BLaER1 treated with 17β-estradiol and CSF1 and Interleukin-3, amounts not matched to agents 10 nM and 100 nM (cell line): ENCODE measurements around the gene NAA60.

ENCODE experiments used
- H3K27ac ChIP-seq, 11 experiments: shearing (Covaris generic); formaldehyde crosslinking; 2 replicates each; pipeline ENCODE4 v1.8.1; 2022
- H3K27me3 ChIP-seq, 11 experiments: shearing (Covaris generic); formaldehyde crosslinking; 2 replicates each; pipeline ENCODE4 v1.8.1; 2022
- H3K36me3 ChIP-seq, 11 experiments: shearing (Covaris generic); formaldehyde crosslinking; 2 replicates each; pipeline ENCODE4 v1.8.1; 2022
- H3K4me1 ChIP-seq, 10 experiments: shearing (Covaris generic); formaldehyde crosslinking; 2 replicates each; pipeline ENCODE4 v1.8.1; 2022
- H3K4me2 ChIP-seq, 11 experiments: shearing (Covaris generic); formaldehyde crosslinking; 2 replicates each; pipeline ENCODE4 v1.8.1; 2022
- H3K4me3 ChIP-seq, 10 experiments: shearing (Covaris generic); formaldehyde crosslinking; 2 replicates each; pipeline ENCODE4 v1.8.1; 2022
- H3K9ac ChIP-seq, 11 experiments: shearing (Covaris generic); formaldehyde crosslinking; 2 replicates each; pipeline ENCODE4 v1.8.1; 2022
- H3K9me3 ChIP-seq, 11 experiments: shearing (Covaris generic); formaldehyde crosslinking; replicated peaks in 1 of 11; 2 replicates each; pipeline ENCODE4 v1.8.1; 2022
- H4K20me1 ChIP-seq, 11 experiments: shearing (Covaris generic); formaldehyde crosslinking; 2 replicates each; pipeline ENCODE4 v1.8.1; 2022
- Cebpa-rat ChIP-seq, 11 experiments: shearing (Covaris generic); IDR thresholded peaks; 2 replicates each; pipeline ENCODE4 v1.8.1; 2022

Gene NAA60

GRCh38 chr16:3459401-3460090 lies 16.1 kb downstream of the NAA60 start:
- peaks cover 4 to 36% (median 25%) of the 10 kb centered on the region in 11 experiments; a peak in 21 of 22 replicates for H3K36me3 ChIP-seq
- peaks cover 0 to 17% (median 10%) of the 10 kb centered on the region in 11 experiments; a peak in 9 of 22 replicates for H3K9me3 ChIP-seq
- H3K27me3 ChIP-seq: no peaks in the 10 kb centered on the region
- H3K27ac ChIP-seq: peak overlapping the region in 10 of 11 experiments; percentile 95 to 100 (median 98); a peak in 13 of 22 replicates
- H4K20me1 ChIP-seq: peaks cover 32 to 64% (median 59%) of the 10 kb centered on the region in 11 experiments
- H3K4me2 ChIP-seq: peak overlapping the region; percentile 90 to 98 (median 95)
- H3K9ac ChIP-seq: peak overlapping the region; percentile 90 to 100 (median 97)
- no peak for TF ChIP-seq Cebpa-rat (IDR thresholded peaks at IDR 0.05)
- H3K4me1 ChIP-seq: peaks cover 53 to 74% (median 58%) of the 10 kb centered on the region in 10 experiments
- peak overlapping the region; percentile 73 to 98 (median 92); a peak in 19 of 20 replicates for H3K4me3 ChIP-seq

- H3K27ac ChIP-seq: no peak overlapping the region
- H3K4me1 ChIP-seq: peaks cover 54 to 77% (median 62%) of the 10 kb centered on the region in 10 experiments
- H4K20me1 ChIP-seq: peaks cover 38 to 69% (median 64%) of the 10 kb centered on the region in 11 experiments
- peak overlapping the region in 3 of 10 experiments; percentile 75 to 85 (median 76); a peak in 3 of 20 replicates for H3K4me3 ChIP-seq
- peak overlapping the region in 10 of 11 experiments; percentile 0 to 100 (median 97); a peak in 6 of 22 replicates for H3K9ac ChIP-seq
- H3K4me2 ChIP-seq: peak overlapping the region; percentile 90 to 98 (median 95)
- peaks cover 0 to 23% (median 10%) of the 10 kb centered on the region in 11 experiments; a peak in 10 of 22 replicates for H3K9me3 ChIP-seq
- H3K36me3 ChIP-seq: peaks cover 5 to 42% (median 29%) of the 10 kb centered on the region in 11 experiments; a peak in 21 of 22 replicates
- H3K27me3 ChIP-seq: no peaks in the 10 kb centered on the region
- no peak for TF ChIP-seq Cebpa-rat (IDR thresholded peaks at IDR 0.05)
These were observed 16.6 kb downstream of the NAA60 start for GRCh38 chr16:3460121-3460520.

- Histone ChIP-seq H3K4me3 (no peak overlapping the region), H3K36me3 (peaks cover 9 to 47% (median 33%) of the 10 kb centered on the region in 11 experiments), H3K9me3 (peaks cover 0 to 27% (median 10%) of the 10 kb centered on the region in 11 experiments; a peak in 10 of 22 replicates), H3K9ac (peak overlapping the region in 4 of 11 experiments; percentile 0 to 38 (median 23); a peak in 2 of 22 replicates), H3K4me2 (peak overlapping the region; percentile 11 to 98 (median 94); a peak in 20 of 22 replicates), H3K27me3 (no peaks in the 10 kb centered on the region), H3K4me1 (peaks cover 54 to 76% (median 62%) of the 10 kb centered on the region in 10 experiments), H3K27ac (no peak overlapping the region), H4K20me1 (peaks cover 43 to 74% (median 69%) of the 10 kb centered on the region in 11 experiments)
- no peak for TF ChIP-seq Cebpa-rat (IDR thresholded peaks at IDR 0.05)
These were observed 17.1 kb downstream of the NAA60 start for GRCh38 chr16:3460585-3460984.

- H3K4me2 ChIP-seq: peak overlapping the region; percentile 11 to 98 (median 93); a peak in 20 of 22 replicates
- H3K4me1 ChIP-seq: peaks cover 51 to 70% (median 58%) of the 10 kb centered on the region in 10 experiments
- peaks cover 49 to 80% (median 75%) of the 10 kb centered on the region in 11 experiments for H4K20me1 ChIP-seq
- H3K9me3 ChIP-seq: peaks cover 0 to 33% (median 10%) of the 10 kb centered on the region in 11 experiments; a peak in 11 of 22 replicates
- no peak for TF ChIP-seq Cebpa-rat (IDR thresholded peaks at IDR 0.05)
- H3K9ac ChIP-seq: peak overlapping the region in 4 of 11 experiments; percentile 17 to 38 (median 32); a peak in 2 of 22 replicates
- no peak overlapping the region for H3K4me3 ChIP-seq
- H3K27me3 ChIP-seq: no peaks in the 10 kb centered on the region
- no peak overlapping the region; a peak in 1 of 22 replicates for H3K27ac ChIP-seq
- peaks cover 15 to 52% (median 39%) of the 10 kb centered on the region in 11 experiments for H3K36me3 ChIP-seq
These were observed 17.7 kb downstream of the NAA60 start for GRCh38 chr16:3461151-3461550.

GRCh38 chr16:3465301-3465700 lies 21.8 kb downstream of the NAA60 start:
- H3K4me2 ChIP-seq: no peak overlapping the region; a peak in 1 of 22 replicates
- no peak overlapping the region for H3K27ac ChIP-seq
- H4K20me1 ChIP-seq: peaks cover 73 to 100% (median 100%) of the 10 kb centered on the region in 11 experiments
- peaks cover 22 to 55% (median 41%) of the 10 kb centered on the region in 10 experiments for H3K4me1 ChIP-seq
- H3K9me3 ChIP-seq: peaks cover 6 to 70% (median 22%) of the 10 kb centered on the region in 11 experiments; a peak in 20 of 22 replicates
- no peaks in the 10 kb centered on the region for H3K27me3 ChIP-seq
- no peak overlapping the region for H3K9ac ChIP-seq
- peaks cover 56 to 92% (median 80%) of the 10 kb centered on the region in 11 experiments for H3K36me3 ChIP-seq
- no peak overlapping the region for H3K4me3 ChIP-seq
- no peak for TF ChIP-seq Cebpa-rat (IDR thresholded peaks at IDR 0.05)

GRCh38 chr16:3465911-3466584 lies 22.6 kb downstream of the NAA60 start:
- Histone ChIP-seq H3K9ac (no peak overlapping the region), H3K4me2 (no peak overlapping the region), H3K36me3 (peaks cover 63 to 92% (median 84%) of the 10 kb centered on the region in 11 experiments), H3K27me3 (no peaks in the 10 kb centered on the region), H3K9me3 (peaks cover 13 to 77% (median 30%) of the 10 kb centered on the region in 11 experiments; a peak in 20 of 22 replicates), H3K27ac (no peak overlapping the region), H3K4me1 (peaks cover 17 to 47% (median 34%) of the 10 kb centered on the region in 10 experiments), H3K4me3 (no peak overlapping the region), H4K20me1 (peaks cover 71 to 100% (median 100%) of the 10 kb centered on the region in 11 experiments)
- no peak for TF ChIP-seq Cebpa-rat (IDR thresholded peaks at IDR 0.05)

GRCh38 chr16:3467182-3467581 lies 23.7 kb downstream of the NAA60 start:
- peaks cover 12 to 37% (median 26%) of the 10 kb centered on the region in 10 experiments for H3K4me1 ChIP-seq
- no peak overlapping the region for H3K9ac ChIP-seq
- H3K4me3 ChIP-seq: no peak overlapping the region
- peak overlapping the region in 5 of 11 experiments; percentile 1 to 34 (median 18); a peak in 7 of 22 replicates for H3K4me2 ChIP-seq
- H4K20me1 ChIP-seq: peaks cover 60 to 100% (median 100%) of the 10 kb centered on the region in 11 experiments
- no peak for TF ChIP-seq Cebpa-rat (IDR thresholded peaks at IDR 0.05)
- H3K36me3 ChIP-seq: peaks cover 74 to 96% (median 90%) of the 10 kb centered on the region in 11 experiments
- no peaks in the 10 kb centered on the region for H3K27me3 ChIP-seq
- no peak overlapping the region for H3K27ac ChIP-seq
- H3K9me3 ChIP-seq: peaks cover 25 to 88% (median 40%) of the 10 kb centered on the region in 11 experiments; a peak in 21 of 22 replicates

- no peaks in the 10 kb centered on the region for H3K27me3 ChIP-seq
- H3K4me2 ChIP-seq: peak overlapping the region in 3 of 11 experiments; percentile 1 to 34 (median 33); a peak in 5 of 22 replicates
- H4K20me1 ChIP-seq: peaks cover 61 to 100% (median 100%) of the 10 kb centered on the region in 11 experiments
- no peak for TF ChIP-seq Cebpa-rat (IDR thresholded peaks at IDR 0.05)
- H3K4me1 ChIP-seq: peaks cover 12 to 36% (median 25%) of the 10 kb centered on the region in 10 experiments
- H3K9me3 ChIP-seq: peaks cover 32 to 89% (median 47%) of the 10 kb centered on the region in 11 experiments; a peak in 21 of 22 replicates
- H3K4me3 ChIP-seq: no peak overlapping the region
- H3K36me3 ChIP-seq: peaks cover 79 to 100% (median 90%) of the 10 kb centered on the region in 11 experiments
- H3K27ac ChIP-seq: peak overlapping the region in 2 of 11 experiments; percentile 21 to 49; a peak in 2 of 22 replicates
- H3K9ac ChIP-seq: no peak overlapping the region
These were observed 24.4 kb downstream of the NAA60 start for GRCh38 chr16:3467921-3468320.
